Measurements from ENCODE around the gene UBA1.

GRCh38 chrX:47229427-47229826, 35.8 kb downstream of the UBA1 start:
- TF ChIP-seq POLR2AphosphoS5 (IDR thresholded peaks at IDR 0.05; ENCODE audit: insufficient read depth, low read depth, low read length) (no peak), JUN (IDR thresholded peaks at IDR 0.05; ENCODE audit: borderline replicate concordance, insufficient read depth, insufficient read length, low read depth) (no peak), CTCF (IDR thresholded peaks at IDR 0.05; ENCODE audit: extremely low read depth in 1 of 2, insufficient read depth in 1 of 2, low read depth in 1 of 2, low read length in 2 of 2) (no peak), EZH2 (IDR thresholded peaks at IDR 0.05; ENCODE audit: borderline replicate concordance, low read depth, low read length, severe bottlenecking) (no peak), POLR2A (IDR thresholded peaks at IDR 0.05; ENCODE audit: low read depth, low read length) (no peak), MAX (IDR thresholded peaks at IDR 0.05; ENCODE audit: insufficient read depth, insufficient read length) (no peak), GATA2 (IDR thresholded peaks at IDR 0.05; ENCODE audit: insufficient read depth, insufficient read length, low read depth, low read length) (no peak)

All from endothelial cell of umbilical vein (primary cell).